HUES48 (cell line): ENCODE measurements around the gene DDX50.
"Not testable (repeated sequence)": the region's sequence is repeated elsewhere in the genome, so short reads cannot be mapped to it uniquely, and the experiment has no call there.

Experiments used
- H3K27ac ChIP-seq: one replicate; pipeline ENCODE4 v1.7.0; 2013; ENCODE audit warnings: low read depth, low read length, inconsistent platforms
- H3K27me3 ChIP-seq: 2 replicates; pipeline ENCODE4 v1.6.1; 2013; ENCODE audit warnings: mild to moderate bottlenecking, low read length; ENCODE audit not compliant: control insufficient read depth, insufficient read depth
- H3K36me3 ChIP-seq: 2 replicates; pipeline ENCODE4 v1.6.1; 2013; ENCODE audit warnings: low read length; ENCODE audit not compliant: control insufficient read depth, insufficient read depth
- H3K4me1 ChIP-seq: 2 replicates; pipeline ENCODE4 v1.6.1; 2013; ENCODE audit warnings: mild to moderate bottlenecking, low read length; ENCODE audit not compliant: control insufficient read depth, insufficient read depth
- H3K4me3 ChIP-seq: 2 replicates; pipeline ENCODE4 v1.5.1; 2013; ENCODE audit warnings: mild to moderate bottlenecking, low read depth, low read length
- H3K9ac ChIP-seq: 2 replicates; pipeline ENCODE4 v1.6.1; 2013; ENCODE audit warnings: mild to moderate bottlenecking, low read depth, low read length, moderate library complexity
- H3K9me3 ChIP-seq: 2 replicates; pipeline ENCODE4 v1.6.1; 2013; ENCODE audit warnings: low read length; ENCODE audit not compliant: control insufficient read depth, insufficient read depth

Gene DDX50

DNA sequence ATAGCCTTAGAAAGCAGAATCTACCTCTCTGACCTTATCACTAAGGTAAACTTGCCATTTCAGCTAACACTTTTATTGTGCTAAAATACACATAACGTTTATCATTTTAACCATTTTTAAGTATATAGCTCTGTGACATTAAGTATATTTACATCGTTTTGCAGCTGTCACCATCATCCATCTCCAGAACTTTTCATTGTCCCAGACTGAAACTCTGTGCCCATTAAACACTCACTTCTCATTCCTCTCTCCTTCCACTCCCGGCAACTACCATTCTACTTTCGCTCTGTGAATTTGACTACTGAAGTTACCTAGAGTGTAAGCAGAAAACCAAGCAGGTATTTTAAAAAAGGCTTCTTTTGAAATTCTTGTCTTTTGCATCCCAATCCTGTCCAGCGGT lies 1.3 kb downstream of the DDX50 start:
- Histone ChIP-seq H3K9ac (no peak overlapping the region), H3K4me1 (peaks cover 9% of the 10 kb centered on the region; the same call in 1 of the 2 replicates), H3K36me3 (peaks cover 16% of the 10 kb centered on the region), H3K27me3 (no peaks in the 10 kb centered on the region), H3K9me3 (no peaks in the 10 kb centered on the region), H3K27ac (no peak overlapping the region), H3K4me3 (peak overlapping the region; percentile 88)

DNA sequence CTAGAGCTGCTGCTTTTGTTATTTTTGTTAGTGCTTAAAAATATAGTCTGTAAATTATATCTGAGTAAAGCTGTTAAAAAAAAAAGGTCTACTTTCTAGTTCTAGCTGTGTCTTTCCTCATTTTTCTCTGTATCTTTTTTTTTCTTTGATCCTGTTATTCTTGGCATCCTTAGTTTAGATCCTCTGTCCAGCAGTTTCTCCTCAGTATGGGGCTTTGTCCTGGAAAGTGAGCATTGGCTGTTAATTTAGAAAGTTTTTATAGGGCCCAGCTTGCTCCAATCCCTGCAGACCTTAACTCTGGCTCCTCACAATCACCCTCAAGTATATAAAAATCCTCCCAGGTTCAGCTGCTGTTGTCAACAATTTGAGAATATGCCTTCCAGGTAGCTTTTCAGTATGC lies 23.5 kb downstream of the DDX50 start:
- H3K4me1 ChIP-seq = no peaks in the 10 kb centered on the region

DNA sequence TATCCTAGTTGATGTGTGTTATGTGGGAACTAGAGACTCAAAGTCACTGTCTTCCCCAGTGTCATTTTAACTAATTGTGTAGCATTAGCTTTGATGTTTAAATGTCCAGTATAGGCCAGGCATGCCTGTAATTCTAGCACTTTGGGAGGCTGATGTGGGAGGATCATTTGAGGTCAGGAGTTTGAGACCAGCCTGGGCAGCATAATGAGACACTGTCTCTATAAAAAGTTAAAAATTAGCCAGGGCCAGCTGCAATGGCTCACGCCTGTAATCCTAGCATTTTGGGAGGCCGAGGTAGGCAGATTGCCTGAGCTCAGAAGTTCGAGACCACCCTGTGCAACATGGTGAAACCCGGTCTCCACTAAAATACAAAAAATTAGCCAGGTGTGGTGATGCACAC lies 24.4 kb downstream of the DDX50 start:
- Histone ChIP-seq H3K36me3 (peaks cover 33% of the 10 kb centered on the region), H3K27ac (no peak overlapping the region), H3K9me3 (no peaks in the 10 kb centered on the region), H3K27me3 (no peaks in the 10 kb centered on the region), H3K4me1 (no peaks in the 10 kb centered on the region), H3K9ac (no peak overlapping the region), H3K4me3 (no peak overlapping the region)

More for the DNA sequence above, 23.5 kb downstream of the DDX50 start:
- Histone ChIP-seq H3K36me3 (peaks cover 35% of the 10 kb centered on the region), H3K27ac (no peak overlapping the region), H3K9me3 (no peaks in the 10 kb centered on the region), H3K4me3 (no peak overlapping the region), H3K9ac (no peak overlapping the region), H3K27me3 (no peaks in the 10 kb centered on the region)

DNA sequence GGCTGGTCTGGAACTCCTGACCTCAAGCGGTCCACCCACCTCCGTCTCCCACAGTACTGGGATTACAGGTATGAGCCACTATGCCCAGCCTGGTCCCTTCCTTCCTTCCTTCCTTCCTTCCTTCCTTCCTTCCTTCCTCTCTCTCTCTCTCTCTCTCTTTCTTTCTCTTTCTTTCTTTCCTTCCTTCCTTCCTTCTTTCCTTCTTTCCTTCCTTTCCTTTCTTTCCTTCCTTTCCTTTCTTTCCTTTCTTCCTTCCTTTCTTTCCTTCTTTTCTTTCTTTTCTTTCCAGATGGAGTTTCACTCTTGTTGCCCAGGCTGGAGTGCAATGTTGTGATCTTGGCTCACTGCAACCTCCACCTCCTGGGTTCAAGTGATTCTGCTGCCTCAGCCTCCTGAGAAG lies 28.0 kb downstream of the DDX50 start:
- not testable (repeated sequence) for H3K27me3 ChIP-seq, H3K4me3 ChIP-seq, H3K27ac ChIP-seq, H3K9ac ChIP-seq, H3K9me3 ChIP-seq, H3K4me1 ChIP-seq
- H3K36me3 ChIP-seq = peaks cover 35% of the 10 kb centered on the region

DNA sequence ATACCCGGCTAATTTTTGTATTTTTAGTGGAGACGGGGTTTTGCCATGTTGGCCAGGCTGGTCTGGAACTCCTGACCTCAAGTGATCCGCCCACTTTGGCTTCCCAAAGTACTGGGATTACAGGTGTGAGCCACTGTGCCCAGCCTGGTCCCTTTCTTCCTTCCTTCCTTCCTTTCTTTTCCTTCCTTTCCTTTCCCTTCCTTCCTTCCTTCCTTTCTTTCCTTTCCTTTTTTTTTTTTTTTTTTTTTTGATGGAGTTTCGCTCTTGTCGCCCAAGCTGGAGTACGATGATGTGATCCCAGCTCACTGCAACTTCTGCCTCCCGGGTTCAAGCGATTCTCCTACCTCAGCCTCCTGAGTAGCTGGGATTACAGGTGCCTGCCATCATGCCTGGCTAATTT lies 28.8 kb downstream of the DDX50 start:
- not testable (repeated sequence) for H3K27me3 ChIP-seq, H3K9me3 ChIP-seq, H3K4me1 ChIP-seq, H3K9ac ChIP-seq, H3K27ac ChIP-seq, H3K4me3 ChIP-seq
- peaks cover 39% of the 10 kb centered on the region for H3K36me3 ChIP-seq

DNA sequence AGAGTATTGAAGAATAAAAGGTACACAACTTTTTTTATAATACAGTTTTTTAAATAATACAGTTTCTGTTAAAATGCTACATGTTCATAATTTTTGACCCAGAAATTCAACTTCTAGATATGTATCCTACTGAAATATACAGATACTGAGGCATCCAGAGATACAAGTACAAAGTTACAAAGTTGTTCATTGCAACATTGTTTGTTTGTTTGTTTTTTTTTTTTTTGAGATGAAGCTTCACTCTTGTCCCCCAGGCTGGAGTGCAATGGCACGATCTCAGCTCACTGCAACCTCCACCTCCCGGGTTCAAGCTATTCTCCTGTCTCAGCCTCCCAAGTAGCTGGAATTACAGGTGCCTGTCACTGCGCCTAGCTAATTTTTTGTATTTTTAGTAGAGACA lies 31.7 kb downstream of the DDX50 start:
- H3K4me3 ChIP-seq, H3K9ac ChIP-seq, H3K9me3 ChIP-seq, H3K27me3 ChIP-seq, H3K4me1 ChIP-seq, H3K27ac ChIP-seq: not testable (repeated sequence)
- peaks cover 58% of the 10 kb centered on the region for H3K36me3 ChIP-seq

DNA sequence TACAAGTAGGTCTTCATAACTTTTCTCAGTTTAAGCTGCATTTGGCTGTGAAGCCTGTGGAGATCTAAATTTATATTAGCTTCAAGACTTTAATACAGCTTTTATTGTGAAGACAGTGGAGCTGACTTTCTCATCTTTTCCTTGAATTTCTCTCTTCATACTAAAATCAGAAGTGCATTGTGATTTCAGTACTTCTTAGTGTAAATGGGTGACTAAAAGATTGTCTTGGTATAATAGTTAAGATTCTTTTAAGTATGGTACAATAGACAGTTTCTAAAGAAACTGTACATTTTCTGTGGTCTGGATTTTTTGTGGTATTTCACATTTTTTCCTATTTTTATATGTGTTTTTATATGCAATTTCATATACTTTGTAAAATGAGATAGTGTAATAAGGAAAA lies 33.9 kb downstream of the DDX50 start:
- Histone ChIP-seq H3K9me3 (no peaks in the 10 kb centered on the region), H3K4me3 (no peak overlapping the region), H3K27me3 (no peaks in the 10 kb centered on the region), H3K4me1 (no peaks in the 10 kb centered on the region), H3K36me3 (peaks cover 71% of the 10 kb centered on the region), H3K27ac (no peak overlapping the region), H3K9ac (no peak overlapping the region)

DNA sequence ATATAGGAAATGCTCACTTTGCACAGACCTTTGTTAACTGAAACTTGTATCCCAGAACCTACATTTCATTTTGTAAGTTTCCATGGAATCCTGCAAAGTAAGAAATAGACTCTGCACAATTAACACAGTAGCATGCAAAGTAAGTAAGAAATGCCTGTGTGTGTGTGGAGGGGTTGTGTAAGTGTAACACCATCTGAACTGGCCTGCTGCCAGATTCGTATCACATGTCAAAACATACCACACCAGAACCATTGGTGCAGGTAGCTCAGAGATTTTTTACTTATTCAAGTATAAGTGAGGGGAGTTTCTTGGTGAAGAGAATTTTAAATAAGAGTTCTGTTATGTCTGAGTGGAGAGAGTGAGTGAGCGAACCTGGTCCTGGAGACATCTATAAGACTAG lies 37.0 kb downstream of the DDX50 start:
- Histone ChIP-seq H3K4me3 (no peak overlapping the region), H3K9me3 (no peaks in the 10 kb centered on the region), H3K4me1 (no peaks in the 10 kb centered on the region), H3K9ac (no peak overlapping the region), H3K36me3 (peaks cover 72% of the 10 kb centered on the region), H3K27ac (no peak overlapping the region), H3K27me3 (no peaks in the 10 kb centered on the region)

DNA sequence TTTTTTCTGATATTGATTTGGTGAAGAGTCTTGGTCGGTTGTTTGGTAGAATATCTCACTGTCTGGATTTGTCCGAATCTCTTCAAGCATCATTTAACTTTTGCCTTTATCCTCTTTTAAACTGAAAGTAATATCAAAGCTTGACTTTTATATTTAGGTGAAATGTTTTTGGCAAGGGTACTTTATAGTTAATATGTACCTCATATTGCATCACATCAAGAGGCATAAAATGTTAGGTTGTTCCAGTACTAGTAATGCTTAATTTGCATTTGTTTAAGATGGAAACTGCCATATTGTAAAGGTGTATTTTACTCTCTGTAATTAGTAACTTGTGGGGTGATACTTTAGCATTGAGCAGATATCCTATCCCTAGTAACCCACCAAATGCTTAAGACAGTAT lies 37.8 kb downstream of the DDX50 start:
- Histone ChIP-seq H3K9ac (no peak overlapping the region), H3K4me3 (no peak overlapping the region), H3K9me3 (no peaks in the 10 kb centered on the region), H3K27ac (no peak overlapping the region), H3K27me3 (no peaks in the 10 kb centered on the region), H3K4me1 (no peaks in the 10 kb centered on the region), H3K36me3 (peaks cover 76% of the 10 kb centered on the region)

DNA sequence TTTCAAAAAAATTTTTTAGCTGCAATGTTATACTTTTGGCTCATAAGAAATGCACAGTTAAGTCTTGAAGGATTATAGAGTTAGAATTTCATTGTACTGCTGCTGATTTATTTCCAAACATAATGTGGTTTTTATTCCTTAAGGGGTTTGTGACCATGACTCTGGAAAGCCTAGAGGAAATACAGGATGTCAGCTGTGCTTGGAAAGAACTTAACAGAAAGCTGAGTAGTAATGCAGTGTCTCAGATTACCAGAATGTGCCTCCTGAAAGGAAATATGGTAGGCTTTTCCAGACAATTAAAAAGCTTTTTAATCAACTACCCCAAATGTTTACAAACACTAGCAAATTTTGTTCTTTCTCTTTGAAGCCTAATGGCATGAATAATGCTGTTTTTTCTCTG lies 39.8 kb downstream of the DDX50 start:
- H3K27ac ChIP-seq, H3K27me3 ChIP-seq, H3K9ac ChIP-seq, H3K9me3 ChIP-seq, H3K4me1 ChIP-seq, H3K4me3 ChIP-seq: not testable (repeated sequence)
- peaks cover 72% of the 10 kb centered on the region for H3K36me3 ChIP-seq

DNA sequence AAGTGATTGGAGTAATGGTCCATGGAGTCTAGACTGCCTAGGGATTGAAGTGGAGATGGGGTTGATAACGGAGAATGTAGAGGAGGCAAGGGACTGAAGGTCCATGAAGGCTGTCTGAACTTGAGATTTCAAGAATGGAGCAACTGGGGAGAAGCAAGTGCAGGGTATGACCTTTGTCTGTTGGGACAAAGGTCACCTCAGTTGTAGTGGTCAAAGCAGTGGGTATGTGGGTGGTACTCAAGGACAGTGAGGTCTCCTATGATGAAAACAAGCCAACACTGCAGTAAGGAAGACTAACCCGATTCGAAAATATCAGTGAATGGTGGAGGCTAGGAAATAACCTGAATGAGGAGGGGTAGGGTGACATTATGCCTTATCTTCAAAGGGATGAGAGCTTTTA lies 49.5 kb downstream of the DDX50 start:
- Histone ChIP-seq H3K9ac (no peak overlapping the region), H3K9me3 (no peaks in the 10 kb centered on the region), H3K4me3 (no peak overlapping the region), H3K36me3 (peaks cover 35% of the 10 kb centered on the region), H3K27ac (no peak overlapping the region), H3K4me1 (no peaks in the 10 kb centered on the region), H3K27me3 (no peaks in the 10 kb centered on the region)

DNA sequence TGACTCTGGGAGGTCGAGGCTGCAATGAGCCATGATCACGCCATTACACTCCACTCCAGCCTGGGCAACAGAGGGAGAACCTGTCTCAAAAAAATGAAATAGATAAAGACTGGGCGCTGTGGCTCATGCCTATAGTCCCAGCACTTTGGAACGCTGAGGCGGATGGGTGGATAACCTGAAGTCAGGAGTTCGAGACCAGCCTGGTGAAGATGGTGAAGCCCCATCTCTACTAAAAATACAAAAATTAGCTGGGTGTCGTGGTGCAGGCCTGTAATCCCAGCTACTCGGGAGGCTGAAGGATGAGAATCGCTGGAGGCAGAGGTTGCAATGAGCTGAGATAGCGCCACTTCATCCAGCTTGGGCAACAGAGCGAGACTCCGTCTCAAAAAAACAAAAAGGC lies 53.8 kb downstream of the DDX50 start:
- H3K4me3 ChIP-seq = peak overlapping the region; percentile 87
- H3K9ac ChIP-seq = no peak overlapping the region
- no peaks in the 10 kb centered on the region for H3K27me3 ChIP-seq
- H3K9me3 ChIP-seq = no peaks in the 10 kb centered on the region
- peaks cover 13% of the 10 kb centered on the region for H3K36me3 ChIP-seq
- H3K4me1 ChIP-seq = no peaks in the 10 kb centered on the region; the same call in 1 of the 2 replicates
- H3K27ac ChIP-seq = peak overlapping the region; percentile 93
